HL-60 (cell line): ENCODE measurements around the gene SPATA24.

Source experiments
- DNase-seq, 2 experiments: peaks; one replicate each; pipeline ENCODE4 v3.0.0-alpha.2; 2010 to 2020; ENCODE audit warnings: low read depth in 1 of 2, low spot score in 1 of 2
- H3K27ac ChIP-seq: fragments of 250-450 bp; sonication (Bioruptor Pico); replicated peaks from 2 replicates; pipeline ENCODE4 v1.5.1; 2020; ENCODE audit warnings: mild to moderate bottlenecking, moderate library complexity
- H3K27me3 ChIP-seq: fragments of 250-450 bp; sonication (Bioruptor Pico); 2 replicates; pipeline ENCODE4 v1.5.1; 2021; ENCODE audit warnings: mild to moderate bottlenecking, moderate library complexity; ENCODE audit not compliant: insufficient read depth, poor library complexity, severe bottlenecking
- H3K4me3 ChIP-seq: replicated peaks from 2 replicates; pipeline ENCODE4 v1.5.1; 2011; ENCODE audit warnings: mild to moderate bottlenecking, control low read depth, low read length; ENCODE audit not compliant: insufficient read depth
- CTCF ChIP-seq: IDR thresholded peaks from one replicate; pipeline ENCODE4 v1.5.1; 2011; ENCODE audit warnings: low read length, control low read depth, inconsistent platforms; ENCODE audit not compliant: insufficient read depth
- GABPA ChIP-seq: IDR thresholded peaks from 2 replicates; pipeline ENCODE4 v1.6.1; 2012; ENCODE audit warnings: low read depth
- POLR2AphosphoS5 ChIP-seq: IDR thresholded peaks from 2 replicates; pipeline ENCODE4 v1.6.1; 2012; ENCODE audit warnings: low read depth
- REST ChIP-seq: IDR thresholded peaks from 2 replicates; pipeline ENCODE4 v1.6.1; 2012; ENCODE audit warnings: low read depth; ENCODE audit not compliant: insufficient replicate concordance
- SPI1 ChIP-seq: IDR thresholded peaks from 2 replicates; pipeline ENCODE4 v1.6.1; 2012; ENCODE audit warnings: low read depth, mild to moderate bottlenecking, borderline replicate concordance

The SPATA24 gene

GRCh38 chr5:139406963-139407362, 3.1 kb upstream of the SPATA24 start:
- DNase-seq, result no peak
- no peaks in the 10 kb centered on the region for H3K27me3 ChIP-seq
- H3K4me3 ChIP-seq, result no peak overlapping the region
- H3K27ac ChIP-seq, result no peak overlapping the region
- no peak for TF ChIP-seq SPI1
- TF ChIP-seq REST, result no peak
- no peak for TF ChIP-seq CTCF
- no peak for TF ChIP-seq GABPA
- TF ChIP-seq POLR2AphosphoS5, result no peak

GRCh38 chr5:139404484-139404840, 573 bp upstream of the SPATA24 start:
- TF ChIP-seq SPI1 (no peak), POLR2AphosphoS5 (no peak), GABPA (no peak), REST (no peak), CTCF (no peak)
- H3K27ac ChIP-seq, result peak overlapping the region; percentile 64
- no peaks in the 10 kb centered on the region for H3K27me3 ChIP-seq
- DNase-seq, result no peak
- H3K4me3 ChIP-seq, result no peak overlapping the region

GRCh38 chr5:139403418-139403786, 487 bp downstream of the SPATA24 start:
- H3K27ac ChIP-seq, result peak overlapping the region; percentile 64
- peak overlapping the region; percentile 50 for H3K4me3 ChIP-seq
- H3K27me3 ChIP-seq, result no peaks in the 10 kb centered on the region
- TF ChIP-seq GABPA, result no peak
- TF ChIP-seq SPI1, result no peak
- no peak for TF ChIP-seq CTCF
- TF ChIP-seq REST, result no peak
- TF ChIP-seq POLR2AphosphoS5, result no peak
- DNase-seq, result no peak
